Cortex of kidney (tissue), 1 donor: Measurements from ENCODE around the gene OSMR.

Source experiments
- DNase-seq: peaks from one replicate; lab custom pipeline; 2025; lab: John Stamatoyannopoulos, UW

The OSMR gene

GRCh38 chr5:38871790-38872551 lies 26.2 kb downstream of the OSMR start:
- DNase-seq, result no peak

- DNase-seq, result no peak
Measured at GRCh38 chr5:38872826-38873225, 27.0 kb downstream of the OSMR start.

- DNase-seq, result no peak
Measured at GRCh38 chr5:38874948-38875456, 29.2 kb downstream of the OSMR start.

- DNase-seq, result no peak
Measured at GRCh38 chr5:38878391-38879077, 32.7 kb downstream of the OSMR start.

GRCh38 chr5:38879078-38879460 lies 33.3 kb downstream of the OSMR start:
- DNase-seq, result no peak

GRCh38 chr5:38883842-38884241 lies 38.0 kb downstream of the OSMR start:
- DNase-seq, result no peak

- no peak for DNase-seq
Measured at GRCh38 chr5:38885208-38885607, 39.4 kb downstream of the OSMR start.

- no peak for DNase-seq
Measured at GRCh38 chr5:38888041-38888440, 42.2 kb downstream of the OSMR start.

GRCh38 chr5:38889424-38889823 lies 43.6 kb downstream of the OSMR start:
- DNase-seq, result no peak

GRCh38 chr5:38891563-38891962 lies 45.8 kb downstream of the OSMR start:
- no peak for DNase-seq

GRCh38 chr5:38892363-38892762 lies 46.6 kb downstream of the OSMR start:
- DNase-seq, result no peak

GRCh38 chr5:38896760-38897159 lies 50.9 kb downstream of the OSMR start:
- no peak for DNase-seq

GRCh38 chr5:38899936-38900335 lies 54.1 kb downstream of the OSMR start:
- DNase-seq, result no peak

- DNase-seq, result no peak
Measured at GRCh38 chr5:38905516-38905915, 59.7 kb downstream of the OSMR start.

GRCh38 chr5:38906503-38906902 lies 60.7 kb downstream of the OSMR start:
- no peak for DNase-seq

GRCh38 chr5:38911933-38912332 lies 66.1 kb downstream of the OSMR start:
- no peak for DNase-seq

- DNase-seq, result no peak
Measured at GRCh38 chr5:38913714-38914113, 67.9 kb downstream of the OSMR start.

- no peak for DNase-seq
Measured at GRCh38 chr5:38916802-38917201, 71.0 kb downstream of the OSMR start.

- DNase-seq, result no peak
Measured at GRCh38 chr5:38921174-38921573, 75.4 kb downstream of the OSMR start.

GRCh38 chr5:38922199-38922598 lies 76.4 kb downstream of the OSMR start:
- DNase-seq, result no peak

GRCh38 chr5:38923661-38924451 lies 78.0 kb downstream of the OSMR start:
- DNase-seq, result no peak

GRCh38 chr5:38925154-38925925 lies 79.5 kb downstream of the OSMR start:
- no peak for DNase-seq
